B cell (primary cell): ENCODE results near the gene STAM. TPM values are rescaled to one million over a fixed set of nuclear protein-coding genes. Genes with fewer than 3 reads are reported as not detected.

Source experiments
- ATAC-seq: fragments of 200-7000 bp; cut with Tn5 transposase; one replicate; pipeline ENCODE4 v1.10.0; 2021; ENCODE audit warnings: low read depth, mild to moderate bottlenecking, moderate number of reproducible peaks, moderate library complexity
- CTCF ChIA-PET: fragments of 350-600 bp; sonication (Branson Sonifier 250); formaldehyde crosslinking; loops from one replicate; lab custom pipeline; 2021; ENCODE audit warnings: antibody characterized with exemption, inconsistent platforms; lab: Charles Lee
- POLR2A ChIA-PET: fragments of 350-600 bp; sonication (Branson Sonifier 250); formaldehyde crosslinking; loops from one replicate; lab custom pipeline; 2021; ENCODE audit warnings: antibody characterized with exemption; lab: Charles Lee
- DNase-seq: peaks from one replicate; pipeline ENCODE4 v3.0.0; 2013
- H2AFZ ChIP-seq: 2 replicates; pipeline ENCODE4 v1.6.1; 2012; ENCODE audit warnings: mild to moderate bottlenecking, low read depth, low read length; ENCODE audit not compliant: insufficient read depth, poor library complexity, severe bottlenecking
- H3K27ac ChIP-seq, 2 donors: 1 replicate in 1 of 2; 2 replicates in 1 of 2; pipeline ENCODE4 v1.5.1; 2012 to 2013; ENCODE audit warnings: low read length in 2 of 2, mild to moderate bottlenecking in 2 of 2, moderate library complexity in 1 of 2
- H3K27me3 ChIP-seq, 4 experiments: fragments of 200-600 bp in 1 of 4; sonication (generic) in 1 of 4; replicated peaks in 1 of 4; 1 replicate in 2 of 4; 2 replicates in 2 of 4; pipeline versions ENCODE4 v1.6.1 to v1.7.0; 2013 to 2016; ENCODE audit warnings: low read length in 3 of 4, mild to moderate bottlenecking in 2 of 4, mixed read lengths in 1 of 4, moderate library complexity in 1 of 4; ENCODE audit not compliant: insufficient read depth in 4 of 4, control insufficient read depth in 3 of 4; ENCODE audit errors: control extremely low read depth in 1 of 4
- H3K36me3 ChIP-seq, 2 experiments: replicated peaks in 1 of 2; 1 replicate in 1 of 2; 2 replicates in 1 of 2; pipeline versions ENCODE4 v1.6.1 to v1.7.1; 2013; ENCODE audit warnings: low read length in 1 of 2; ENCODE audit not compliant: insufficient read depth in 2 of 2, control insufficient read depth in 1 of 2; ENCODE audit errors: control extremely low read depth in 1 of 2, extremely low read depth in 1 of 2
- H3K4me1 ChIP-seq, 2 donors: fragments of 200-600 bp in 1 of 2; sonication (generic) in 1 of 2; 1 replicate in 1 of 2; 2 replicates in 1 of 2; pipeline versions ENCODE4 v1.5.1 to v1.6.1; 2013 to 2017; ENCODE audit warnings: low read length in 2 of 2; ENCODE audit not compliant: control insufficient read depth in 2 of 2, insufficient read depth in 2 of 2
- H3K4me2 ChIP-seq: replicated peaks from 2 replicates; pipeline ENCODE3; 2012; ENCODE audit warnings: mild to moderate bottlenecking, low read depth, low read length; ENCODE audit not compliant: poor library complexity, severe bottlenecking
- H3K4me3 ChIP-seq, 5 experiments: fragments of 200-600 bp in 1 of 5; sonication (generic) in 1 of 5; 1 replicate in 3 of 5; 2 replicates in 2 of 5; pipeline versions ENCODE4 v1.5.1 to v1.7.0; 2011 to 2016; ENCODE audit warnings: low read length in 4 of 5, mild to moderate bottlenecking in 4 of 5, low read depth in 2 of 5, control low read depth in 1 of 5, moderate library complexity in 1 of 5; ENCODE audit not compliant: insufficient read depth in 1 of 5; ENCODE audit errors: control extremely low read depth in 1 of 5, extremely low read depth in 1 of 5
- H3K79me2 ChIP-seq: fragments of 200-600 bp; sonication (generic); one replicate; pipeline ENCODE4 v1.6.0; 2016; ENCODE audit warnings: low read length; ENCODE audit not compliant: control insufficient read depth, insufficient read depth
- H3K9ac ChIP-seq: fragments of 200-600 bp; sonication (generic); 2 replicates; pipeline ENCODE4 v1.6.1; 2017; ENCODE audit warnings: mild to moderate bottlenecking, low read length, moderate library complexity
- H3K9me3 ChIP-seq, 3 donors: one replicate each; pipeline versions ENCODE4 v1.6.1 to v1.7.1; 2013; ENCODE audit warnings: low read length in 2 of 3; ENCODE audit not compliant: control insufficient read depth in 2 of 3, insufficient read depth in 1 of 3; ENCODE audit errors: control extremely low read depth in 1 of 3
- H4K20me1 ChIP-seq: 2 replicates; pipeline ENCODE4 v1.6.0; 2012; ENCODE audit warnings: mild to moderate bottlenecking, low read length; ENCODE audit not compliant: insufficient read depth, control insufficient read depth, poor library complexity, severe bottlenecking
- H3K27ac Mint-ChIP-seq: one replicate; pipeline ENCODE4 v1.8.0; 2021; ENCODE audit warnings: mixed read lengths
- H3K27me3 Mint-ChIP-seq: one replicate; pipeline ENCODE4 v1.8.0; 2021; ENCODE audit warnings: mixed read lengths
- H3K4me1 Mint-ChIP-seq: one replicate; pipeline ENCODE4 v1.8.0; 2021; ENCODE audit warnings: mixed read lengths
- H3K4me3 Mint-ChIP-seq: one replicate; pipeline ENCODE4 v1.8.0; 2021; ENCODE audit warnings: mixed read lengths
- H3K9me3 Mint-ChIP-seq: one replicate; pipeline ENCODE4 v1.8.0; 2022; ENCODE audit warnings: mixed read lengths; ENCODE audit not compliant: insufficient read depth
- EZH2 ChIP-seq: IDR thresholded peaks from 2 replicates; pipeline ENCODE4 v1.6.1; 2012; ENCODE audit warnings: borderline replicate concordance, low read depth, mild to moderate bottlenecking, moderate library complexity, low read length; ENCODE audit not compliant: insufficient read depth, poor library complexity, severe bottlenecking
- WGBS: methylation state at CpG from one replicate; pipeline ENCODE4 v1.1.5; 2013; ENCODE audit warnings: missing lambda C conversion rate; ENCODE audit not compliant: insufficient coverage; 5-methylcytosine and 5-hydroxymethylcytosine counted together
- intact Hi-C: fragments of 100-400 bp; cut with micrococcal nuclease; formaldehyde crosslinking; loops from one replicate; pipeline ENCODE4 v1.10.0; 2022
- polyA plus RNA-seq: library from polyadenylated mRNA; depleted of rRNA; stranded (reverse); fragments of >200 nt; gene quantifications from 2 replicates; pipeline ENCODE4 v1.2.3, GENCODE V29; 2012
- total RNA-seq, 2 donors: library from RNA; stranded (reverse); fragments of 120-200 nt in 1 of 2; gene quantifications; 1 replicate in 1 of 2; 2 replicates in 1 of 2; pipeline versions ENCODE4 v1.2.3 to v1.2.4, GENCODE V29; 2013 to 2022
- TF ChIP-seq, protein P1 (sequence below): fragments of 200-600 bp; IDR thresholded peaks from one replicate; pipeline ENCODE4 v1.8.0; 2022; ENCODE audit warnings: antibody characterized with exemption, mild to moderate bottlenecking

Gene STAM
- total and polyA plus RNA-seq, 2 donors (not counting 1 experiment from before 2014, with no cell fraction given) = 9.1 to 35.1 TPM

DNA sequence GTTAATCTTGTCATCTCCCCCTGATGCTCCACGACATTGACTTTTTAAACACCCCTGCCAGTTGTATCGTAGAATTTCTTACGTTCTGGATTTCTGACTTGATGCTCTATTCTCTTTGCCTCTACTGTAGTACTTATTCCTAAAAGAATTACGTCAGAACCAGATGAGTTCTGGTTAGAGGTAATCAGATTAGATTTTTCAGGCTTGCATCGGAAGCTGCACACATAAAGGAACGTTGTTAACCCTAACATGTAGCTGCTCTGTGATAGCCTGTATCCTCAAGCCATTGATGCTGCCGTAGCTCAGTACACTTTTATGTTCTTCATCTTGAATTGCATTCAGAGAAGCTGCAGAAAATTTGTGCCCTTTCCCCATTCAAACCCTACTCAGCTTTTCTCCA, 81.8 kb downstream of the STAM start:
- no peaks in the 10 kb centered on the region for H3K27me3 Mint-ChIP-seq
- CTCF ChIA-PET = no interaction called here
- DNase-seq (no peak), ATAC-seq (no peak)
- H3K4me1 ChIP-seq = no peaks in the 10 kb centered on the region
- H3K79me2 ChIP-seq = no peaks in the 10 kb centered on the region
- peaks cover 0 to 2% of the 10 kb centered on the region in 2 experiments for H3K36me3 ChIP-seq
- intact Hi-C loops = no loop called here
- H3K9ac ChIP-seq = no peak overlapping the region
- no peak overlapping the region for H3K4me2 ChIP-seq
- H3K27ac ChIP-seq = no peak overlapping the region
- TF ChIP-seq EZH2 = no peak
- TF ChIP-seq, protein P1, sequence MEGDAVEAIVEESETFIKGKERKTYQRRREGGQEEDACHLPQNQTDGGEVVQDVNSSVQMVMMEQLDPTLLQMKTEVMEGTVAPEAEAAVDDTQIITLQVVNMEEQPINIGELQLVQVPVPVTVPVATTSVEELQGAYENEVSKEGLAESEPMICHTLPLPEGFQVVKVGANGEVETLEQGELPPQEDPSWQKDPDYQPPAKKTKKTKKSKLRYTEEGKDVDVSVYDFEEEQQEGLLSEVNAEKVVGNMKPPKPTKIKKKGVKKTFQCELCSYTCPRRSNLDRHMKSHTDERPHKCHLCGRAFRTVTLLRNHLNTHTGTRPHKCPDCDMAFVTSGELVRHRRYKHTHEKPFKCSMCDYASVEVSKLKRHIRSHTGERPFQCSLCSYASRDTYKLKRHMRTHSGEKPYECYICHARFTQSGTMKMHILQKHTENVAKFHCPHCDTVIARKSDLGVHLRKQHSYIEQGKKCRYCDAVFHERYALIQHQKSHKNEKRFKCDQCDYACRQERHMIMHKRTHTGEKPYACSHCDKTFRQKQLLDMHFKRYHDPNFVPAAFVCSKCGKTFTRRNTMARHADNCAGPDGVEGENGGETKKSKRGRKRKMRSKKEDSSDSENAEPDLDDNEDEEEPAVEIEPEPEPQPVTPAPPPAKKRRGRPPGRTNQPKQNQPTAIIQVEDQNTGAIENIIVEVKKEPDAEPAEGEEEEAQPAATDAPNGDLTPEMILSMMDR = no peak
- H3K27me3 ChIP-seq = no peaks in the 10 kb centered on the region
- WGBS = 96% methylated on average over 4 of the region's 7 CpGs
- H3K9me3 Mint-ChIP-seq = no peaks in the 10 kb centered on the region
- POLR2A ChIA-PET = no interaction called here
- H3K27ac Mint-ChIP-seq = no peak overlapping the region
- no peak overlapping the region for H2AFZ ChIP-seq
- H3K9me3 ChIP-seq = no peaks in the 10 kb centered on the region
- no peak overlapping the region for H3K4me3 ChIP-seq
- H3K4me1 Mint-ChIP-seq = no peaks in the 10 kb centered on the region
- H4K20me1 ChIP-seq = no peaks in the 10 kb centered on the region
- H3K4me3 Mint-ChIP-seq = no peak overlapping the region

GRCh38 chr10:17729630-17730029, 85.7 kb downstream of the STAM start:
- Mint-ChIP-seq H3K27ac (no peak overlapping the region), H3K4me3 (no peak overlapping the region), H3K9me3 (no peaks in the 10 kb centered on the region), H3K4me1 (no peaks in the 10 kb centered on the region), H3K27me3 (no peaks in the 10 kb centered on the region)
- WGBS = 96% methylated on average over 3 of the region's 6 CpGs
- H3K79me2 ChIP-seq = no peaks in the 10 kb centered on the region
- DNase-seq (no peak), ATAC-seq (no peak)
- no peak overlapping the region for H3K27ac ChIP-seq
- intact Hi-C loops = no loop called here
- H3K27me3 ChIP-seq = no peaks in the 10 kb centered on the region
- no peaks in the 10 kb centered on the region for H3K4me1 ChIP-seq
- ChIA-PET POLR2A (no interaction called here), CTCF (no interaction called here)
- H3K9ac ChIP-seq = no peak overlapping the region
- no peak overlapping the region for H2AFZ ChIP-seq
- no peaks in the 10 kb centered on the region for H4K20me1 ChIP-seq
- H3K4me3 ChIP-seq = no peak overlapping the region
- TF ChIP-seq, protein P1 = no peak
- TF ChIP-seq EZH2 = no peak
- peaks cover 0 to 2% of the 10 kb centered on the region in 2 experiments for H3K36me3 ChIP-seq
- no peaks in the 10 kb centered on the region for H3K9me3 ChIP-seq
- H3K4me2 ChIP-seq = no peak overlapping the region
